ENCODE data around the gene SMG5.
A peak's percentile ranks its signal among the peaks of the same experiment; 100 is the strongest.

SMG5 gene

DNA sequence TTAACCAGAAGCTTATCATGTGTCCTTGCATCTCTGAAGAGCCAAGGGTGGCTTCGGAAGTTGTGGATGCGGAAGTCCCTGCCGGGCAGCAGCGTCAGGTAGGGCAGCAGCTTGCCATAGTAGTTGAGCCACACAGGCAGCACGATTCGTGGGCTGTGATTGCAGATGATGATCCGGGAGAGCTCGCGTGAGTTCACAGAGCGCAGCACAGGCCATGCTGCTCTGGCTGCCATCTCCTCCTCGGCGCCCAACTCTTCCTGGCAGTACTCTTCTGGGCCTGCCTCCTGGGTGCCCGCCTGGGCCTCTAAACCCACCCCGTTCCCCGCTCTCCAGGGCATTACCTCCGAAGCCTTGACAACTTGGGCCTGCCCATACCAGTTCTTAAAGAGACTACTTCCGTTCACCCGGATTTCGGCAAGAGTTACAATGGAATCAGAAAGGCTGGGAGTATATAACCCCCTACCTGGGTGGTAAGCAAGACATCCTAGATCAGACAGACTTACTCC, 16.3 kb upstream of the SMG5 start, which contains the start of gene VHLL:
VHLL (minus strand) TSS at position 456 of the 506 bp plus-strand sequence; CDS start at position 338, 118 bp downstream.
- Histone ChIP-seq H3K27ac (no peak within 1 kb of the TSS), H4K20me1 (peaks cover 0 to 14% (median 0%) of the 10 kb centered on the region in 11 experiments; a peak in 4 of 22 replicates), H3K9me3 (replicated peaks in 1 of 11) (no peaks in the 10 kb centered on the region), H3K36me3 (peaks cover 7 to 22% (median 14%) of the 10 kb centered on the region in 11 experiments), H3K4me2 (no peak within 1 kb of the TSS), H3K9ac (no peak within 1 kb of the TSS), H3K4me1 (peaks cover 0 to 9% (median 0%) of the 10 kb centered on the region in 10 experiments; a peak in 5 of 20 replicates), H3K27me3 (no peaks in the 10 kb centered on the region), H3K4me3 (no peak within 1 kb of the TSS)
- TF ChIP-seq Cebpa-rat (IDR thresholded peaks at IDR 0.05): no peak

GRCh38 chr1:156295391-156295947, 12.8 kb upstream of the SMG5 start, which contains the start of gene GLMP:
TSS of gene GLMP (minus strand) at chr1:156295679. CDS start at chr1:156295645, 34 bp downstream.
- Histone ChIP-seq H3K9ac (no peak within 1 kb of the TSS), H4K20me1 (peaks cover 0 to 7% (median 0%) of the 10 kb centered on the region in 11 experiments; a peak in 2 of 22 replicates), H3K36me3 (peaks cover 4 to 32% (median 10%) of the 10 kb centered on the region in 11 experiments; a peak in 15 of 22 replicates), H3K4me3 (no peak within 1 kb of the TSS), H3K27me3 (no peaks in the 10 kb centered on the region), H3K4me1 (peaks cover 0 to 9% (median 0%) of the 10 kb centered on the region in 10 experiments; a peak in 5 of 20 replicates), H3K4me2 (peak within 1 kb of the TSS in 2 of 11 experiments; percentile 24 to 26; a peak in 1 of 22 replicates), H3K9me3 (replicated peaks in 1 of 11) (no peaks in the 10 kb centered on the region), H3K27ac (no peak within 1 kb of the TSS)
- TF ChIP-seq Cebpa-rat (IDR thresholded peaks at IDR 0.05): no peak

DNA sequence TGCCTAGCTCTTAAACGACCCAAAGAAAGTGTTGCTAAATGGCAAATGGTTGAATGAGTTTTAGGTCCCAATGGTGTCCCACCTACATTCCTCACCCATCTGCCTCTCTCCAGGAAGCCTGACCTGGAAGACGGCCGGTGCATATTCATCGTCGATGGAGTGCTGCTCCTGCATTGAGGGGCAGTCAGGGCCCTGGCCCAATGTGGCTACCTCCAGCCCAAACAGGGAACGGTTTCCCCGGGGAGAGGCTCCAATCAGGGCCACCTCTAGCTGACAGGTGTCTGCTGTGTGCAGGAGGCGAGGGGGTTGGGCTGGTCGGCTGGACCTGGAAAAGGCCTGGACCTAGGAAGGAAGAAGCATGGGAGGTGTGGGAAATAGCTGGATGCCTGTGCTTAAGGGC, 11.3 kb upstream of the SMG5 start:
- no peak overlapping the region for H3K4me2 ChIP-seq
- no peaks in the 10 kb centered on the region for H3K27me3 ChIP-seq
- no peak overlapping the region for H3K27ac ChIP-seq
- H3K4me1 ChIP-seq: peaks cover 0 to 16% (median 0%) of the 10 kb centered on the region in 10 experiments; a peak in 5 of 20 replicates
- peaks cover 7 to 34% (median 16%) of the 10 kb centered on the region in 11 experiments; a peak in 17 of 22 replicates for H3K36me3 ChIP-seq
- H3K4me3 ChIP-seq: no peak overlapping the region
- H3K9ac ChIP-seq: no peak overlapping the region
- TF ChIP-seq Cebpa-rat (IDR thresholded peaks at IDR 0.05): no peak
- H4K20me1 ChIP-seq: peaks cover 0 to 7% (median 0%) of the 10 kb centered on the region in 11 experiments; a peak in 2 of 22 replicates
- no peaks in the 10 kb centered on the region for H3K9me3 ChIP-seq (replicated peaks in 1 of 11)

DNA sequence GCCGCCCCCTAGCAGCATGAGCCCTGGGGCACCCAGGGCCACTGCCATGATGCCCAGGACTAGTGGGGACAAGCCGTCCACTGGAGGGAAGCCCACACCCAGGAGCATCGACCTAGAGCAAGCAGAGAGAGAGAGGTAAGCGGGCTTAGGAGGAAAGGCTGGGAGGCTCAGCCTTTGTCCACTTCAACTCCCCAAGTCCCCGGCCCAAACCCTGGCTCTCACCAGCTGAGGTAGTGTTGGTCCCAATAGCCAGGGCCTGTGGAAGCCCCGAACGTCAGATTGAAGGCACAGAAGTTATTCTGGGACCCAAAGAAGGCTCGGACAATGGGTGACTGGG, 10.4 kb upstream of the SMG5 start:
- no peak overlapping the region for H3K27ac ChIP-seq
- H3K4me2 ChIP-seq: no peak overlapping the region
- H3K27me3 ChIP-seq: no peaks in the 10 kb centered on the region
- peaks cover 0 to 7% (median 0%) of the 10 kb centered on the region in 11 experiments; a peak in 2 of 22 replicates for H4K20me1 ChIP-seq
- no peak overlapping the region for H3K9ac ChIP-seq
- H3K4me3 ChIP-seq: no peak overlapping the region
- TF ChIP-seq Cebpa-rat (IDR thresholded peaks at IDR 0.05): no peak
- peaks cover 9 to 37% (median 23%) of the 10 kb centered on the region in 11 experiments; a peak in 18 of 22 replicates for H3K36me3 ChIP-seq
- no peaks in the 10 kb centered on the region for H3K9me3 ChIP-seq (replicated peaks in 1 of 11)
- peaks cover 0 to 16% (median 0%) of the 10 kb centered on the region in 10 experiments; a peak in 5 of 20 replicates for H3K4me1 ChIP-seq

DNA sequence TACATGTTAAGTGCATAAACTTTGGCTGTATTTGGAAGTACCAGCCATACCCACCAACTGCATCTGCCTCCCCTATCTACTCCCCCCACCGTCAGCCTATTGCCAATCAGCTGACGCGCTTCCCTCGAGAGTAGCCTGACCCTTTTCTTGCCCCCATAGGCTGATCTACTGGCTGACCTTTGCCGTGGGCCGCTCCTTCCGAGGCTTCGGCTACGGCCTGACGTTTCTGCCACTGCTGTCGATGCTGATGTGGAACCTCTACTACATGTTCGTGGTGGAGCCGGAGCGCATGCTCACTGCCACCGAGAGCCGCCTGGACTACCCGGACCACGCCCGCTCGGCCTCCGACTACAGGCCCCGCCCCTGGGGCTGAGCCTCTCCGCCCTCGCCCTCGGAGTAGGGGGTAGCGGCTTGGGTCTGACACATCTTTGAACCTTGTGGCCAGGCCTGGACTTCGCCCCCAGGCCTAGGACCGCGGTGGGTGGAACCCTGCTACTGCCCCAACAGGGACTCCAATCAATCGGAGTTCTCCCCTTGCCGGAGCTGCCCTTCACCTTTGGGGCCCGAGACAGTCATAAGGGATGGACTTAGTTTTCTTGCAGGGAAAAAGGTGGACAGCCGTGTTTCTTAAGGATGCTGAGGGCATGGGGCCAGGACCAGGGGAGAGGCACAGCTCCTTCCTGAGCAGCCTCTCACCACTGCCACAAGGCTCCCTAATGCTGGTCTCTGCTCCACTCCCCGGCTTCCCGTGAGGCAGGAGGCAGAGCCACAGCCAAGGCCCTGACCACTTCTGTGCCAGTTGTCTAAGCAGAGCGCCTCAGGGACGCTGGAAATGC, 8.8 kb upstream of the SMG5 start:
- Histone ChIP-seq H3K4me3 (no peak overlapping the region), H3K36me3 (peaks cover 10 to 52% (median 24%) of the 10 kb centered on the region in 11 experiments; a peak in 18 of 22 replicates), H3K4me1 (peaks cover 0 to 16% (median 0%) of the 10 kb centered on the region in 10 experiments; a peak in 5 of 20 replicates), H3K27me3 (no peaks in the 10 kb centered on the region), H3K9ac (peak overlapping the region in 1 of 11 experiments; percentile 22; a peak in 1 of 22 replicates), H3K4me2 (no peak overlapping the region), H4K20me1 (peaks cover 0 to 7% (median 0%) of the 10 kb centered on the region in 11 experiments; a peak in 2 of 22 replicates), H3K9me3 (replicated peaks in 1 of 11) (no peaks in the 10 kb centered on the region), H3K27ac (no peak overlapping the region)
- TF ChIP-seq Cebpa-rat (IDR thresholded peaks at IDR 0.05): no peak

DNA sequence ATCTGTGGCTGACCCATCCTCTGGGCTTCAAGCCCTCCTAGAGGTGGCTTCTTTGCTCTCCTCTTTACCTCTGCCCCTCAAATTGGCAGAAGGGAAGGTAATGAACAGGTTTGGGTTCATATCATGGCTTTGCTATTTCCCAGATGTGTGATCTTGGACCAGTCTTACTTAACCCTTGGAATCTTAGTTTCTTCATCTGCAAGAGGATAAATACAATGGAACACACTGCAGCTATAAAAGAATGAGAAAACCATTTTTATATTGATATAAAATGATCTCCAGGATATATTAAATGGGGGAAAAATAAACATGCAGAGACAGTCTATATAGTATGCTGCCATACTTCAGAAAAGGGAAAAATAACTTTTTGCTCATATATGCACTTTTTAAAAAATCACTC, 7.2 kb upstream of the SMG5 start:
- H3K4me3 ChIP-seq: no peak overlapping the region
- no peak overlapping the region for H3K4me2 ChIP-seq
- peaks cover 13 to 67% (median 28%) of the 10 kb centered on the region in 11 experiments; a peak in 18 of 22 replicates for H3K36me3 ChIP-seq
- H4K20me1 ChIP-seq: peaks cover 0 to 7% (median 0%) of the 10 kb centered on the region in 11 experiments; a peak in 2 of 22 replicates
- peaks cover 0 to 17% (median 9%) of the 10 kb centered on the region in 10 experiments; a peak in 18 of 20 replicates for H3K4me1 ChIP-seq
- no peak overlapping the region for H3K27ac ChIP-seq
- TF ChIP-seq Cebpa-rat (IDR thresholded peaks at IDR 0.05): no peak
- no peak overlapping the region for H3K9ac ChIP-seq
- H3K27me3 ChIP-seq: no peaks in the 10 kb centered on the region
- H3K9me3 ChIP-seq (replicated peaks in 1 of 11): no peaks in the 10 kb centered on the region

DNA sequence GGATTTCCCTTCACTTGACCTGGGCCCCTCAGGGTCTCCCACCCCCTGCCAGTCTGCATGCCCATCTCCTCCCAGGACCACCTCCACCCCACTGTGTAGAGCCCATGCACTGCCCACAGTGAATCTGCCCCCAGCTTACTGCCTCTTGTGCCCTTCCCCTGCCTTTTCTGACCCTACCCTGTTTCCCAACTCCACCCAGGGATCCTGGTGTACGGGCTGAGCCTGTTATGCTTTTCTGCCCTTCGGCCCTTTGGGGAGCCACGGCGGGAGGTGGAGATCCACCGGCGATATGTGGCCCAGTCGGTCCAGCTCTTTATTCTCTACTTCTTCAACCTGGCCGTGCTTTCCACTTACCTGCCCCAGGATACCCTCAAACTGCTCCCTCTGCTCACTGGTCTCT, 3.4 kb upstream of the SMG5 start:
- Histone ChIP-seq H3K4me1 (peaks cover 21 to 44% (median 35%) of the 10 kb centered on the region in 10 experiments), H4K20me1 (peaks cover 5 to 11% (median 8%) of the 10 kb centered on the region in 11 experiments; a peak in 21 of 22 replicates), H3K27me3 (no peaks in the 10 kb centered on the region), H3K27ac (peak overlapping the region in 7 of 11 experiments; percentile 62 to 98 (median 91); a peak in 7 of 22 replicates), H3K36me3 (peaks cover 10 to 47% (median 18%) of the 10 kb centered on the region in 11 experiments; a peak in 19 of 22 replicates), H3K4me2 (peak overlapping the region in 3 of 11 experiments; percentile 90 to 95 (median 91); a peak in 2 of 22 replicates), H3K9me3 (replicated peaks in 1 of 11) (no peaks in the 10 kb centered on the region), H3K4me3 (no peak overlapping the region), H3K9ac (peak overlapping the region in 3 of 11 experiments; percentile 18 to 97 (median 53); a peak in 5 of 22 replicates)
- no peak for TF ChIP-seq Cebpa-rat (IDR thresholded peaks at IDR 0.05)

DNA sequence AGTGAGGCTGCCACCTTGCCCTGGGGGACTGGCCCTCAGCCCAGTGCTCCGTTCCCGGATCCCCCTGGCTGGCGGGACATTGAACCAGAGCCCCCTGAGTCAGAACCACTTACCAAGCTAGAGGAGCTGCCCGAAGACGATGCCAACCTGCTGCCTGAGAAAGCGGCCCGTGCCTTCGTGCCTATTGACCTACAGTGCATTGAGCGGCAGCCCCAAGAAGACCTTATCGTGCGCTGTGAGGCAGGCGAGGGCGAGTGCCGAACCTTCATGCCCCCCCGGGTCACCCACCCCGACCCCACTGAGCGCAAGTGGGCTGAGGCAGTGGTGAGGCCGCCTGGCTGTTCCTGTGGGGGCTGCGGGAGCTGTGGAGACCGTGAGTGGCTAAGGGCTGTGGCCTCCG, 2.8 kb upstream of the SMG5 start:
- Histone ChIP-seq H3K4me2 (peak overlapping the region in 10 of 11 experiments; percentile 89 to 98 (median 92); a peak in 14 of 22 replicates), H3K27ac (peak overlapping the region in 10 of 11 experiments; percentile 9 to 98 (median 68); a peak in 18 of 22 replicates), H3K27me3 (no peaks in the 10 kb centered on the region), H3K36me3 (peaks cover 14 to 50% (median 20%) of the 10 kb centered on the region in 11 experiments), H3K4me1 (peaks cover 27 to 50% (median 41%) of the 10 kb centered on the region in 10 experiments), H3K9me3 (replicated peaks in 1 of 11) (no peaks in the 10 kb centered on the region), H4K20me1 (peaks cover 11 to 17% (median 14%) of the 10 kb centered on the region in 11 experiments; a peak in 21 of 22 replicates), H3K9ac (peak overlapping the region in 10 of 11 experiments; percentile 13 to 97 (median 46); a peak in 11 of 22 replicates), H3K4me3 (no peak overlapping the region; a peak in 1 of 20 replicates)
- no peak for TF ChIP-seq Cebpa-rat (IDR thresholded peaks at IDR 0.05)

Measured in BLaER1 treated with 17β-estradiol and CSF1 and Interleukin-3, amounts not matched to agents 10 nM and 100 nM (cell line).